ENCODE data around the gene AMZ1.
A peak's percentile ranks its signal among the peaks of the same experiment; 100 is the strongest.

Gene AMZ1

DNA sequence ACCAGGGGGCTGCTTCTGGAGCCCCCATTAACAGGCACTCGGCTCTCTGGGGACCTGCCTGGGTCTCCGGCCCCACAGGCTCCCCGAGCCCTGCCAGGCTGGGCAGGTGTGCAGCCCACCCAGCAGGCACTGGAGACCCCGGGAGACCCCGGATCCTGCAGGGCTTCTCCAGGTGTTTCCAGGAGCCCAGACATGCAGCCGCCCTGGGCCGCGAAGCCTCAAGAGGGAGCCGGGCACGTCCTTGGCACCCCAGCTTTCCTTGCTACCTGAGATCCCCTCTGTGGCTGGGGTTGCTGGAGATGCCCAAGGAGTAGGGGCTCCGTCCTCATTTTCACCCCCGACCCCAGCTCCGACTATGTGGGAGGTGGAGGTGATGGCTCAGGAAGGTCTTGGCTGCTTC lies 7.7 kb upstream of the AMZ1 start:
- Histone ChIP-seq H3K79me2 (no peaks in the 10 kb centered on the region), H3K9ac (no peak overlapping the region), H3K27ac (no peak overlapping the region), H2AFZ (no peak overlapping the region), H3K4me1 (no peaks in the 10 kb centered on the region), H3K9me3 (ENCODE audit: control insufficient read depth, low read length) (no peaks in the 10 kb centered on the region), H3K4me2 (ENCODE audit: low read length) (no peak overlapping the region), H3K27me3 (ENCODE audit: control insufficient read depth, insufficient read depth, low read length) (no peaks in the 10 kb centered on the region), H3K4me3 (ENCODE audit: low read depth, low read length) (no peak overlapping the region), H3K36me3 (ENCODE audit: control insufficient read depth, insufficient read depth, low read length) (no peaks in the 10 kb centered on the region)
- TF ChIP-seq, protein P1, sequence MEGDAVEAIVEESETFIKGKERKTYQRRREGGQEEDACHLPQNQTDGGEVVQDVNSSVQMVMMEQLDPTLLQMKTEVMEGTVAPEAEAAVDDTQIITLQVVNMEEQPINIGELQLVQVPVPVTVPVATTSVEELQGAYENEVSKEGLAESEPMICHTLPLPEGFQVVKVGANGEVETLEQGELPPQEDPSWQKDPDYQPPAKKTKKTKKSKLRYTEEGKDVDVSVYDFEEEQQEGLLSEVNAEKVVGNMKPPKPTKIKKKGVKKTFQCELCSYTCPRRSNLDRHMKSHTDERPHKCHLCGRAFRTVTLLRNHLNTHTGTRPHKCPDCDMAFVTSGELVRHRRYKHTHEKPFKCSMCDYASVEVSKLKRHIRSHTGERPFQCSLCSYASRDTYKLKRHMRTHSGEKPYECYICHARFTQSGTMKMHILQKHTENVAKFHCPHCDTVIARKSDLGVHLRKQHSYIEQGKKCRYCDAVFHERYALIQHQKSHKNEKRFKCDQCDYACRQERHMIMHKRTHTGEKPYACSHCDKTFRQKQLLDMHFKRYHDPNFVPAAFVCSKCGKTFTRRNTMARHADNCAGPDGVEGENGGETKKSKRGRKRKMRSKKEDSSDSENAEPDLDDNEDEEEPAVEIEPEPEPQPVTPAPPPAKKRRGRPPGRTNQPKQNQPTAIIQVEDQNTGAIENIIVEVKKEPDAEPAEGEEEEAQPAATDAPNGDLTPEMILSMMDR (IDR thresholded peaks at IDR 0.05) = no peak

DNA sequence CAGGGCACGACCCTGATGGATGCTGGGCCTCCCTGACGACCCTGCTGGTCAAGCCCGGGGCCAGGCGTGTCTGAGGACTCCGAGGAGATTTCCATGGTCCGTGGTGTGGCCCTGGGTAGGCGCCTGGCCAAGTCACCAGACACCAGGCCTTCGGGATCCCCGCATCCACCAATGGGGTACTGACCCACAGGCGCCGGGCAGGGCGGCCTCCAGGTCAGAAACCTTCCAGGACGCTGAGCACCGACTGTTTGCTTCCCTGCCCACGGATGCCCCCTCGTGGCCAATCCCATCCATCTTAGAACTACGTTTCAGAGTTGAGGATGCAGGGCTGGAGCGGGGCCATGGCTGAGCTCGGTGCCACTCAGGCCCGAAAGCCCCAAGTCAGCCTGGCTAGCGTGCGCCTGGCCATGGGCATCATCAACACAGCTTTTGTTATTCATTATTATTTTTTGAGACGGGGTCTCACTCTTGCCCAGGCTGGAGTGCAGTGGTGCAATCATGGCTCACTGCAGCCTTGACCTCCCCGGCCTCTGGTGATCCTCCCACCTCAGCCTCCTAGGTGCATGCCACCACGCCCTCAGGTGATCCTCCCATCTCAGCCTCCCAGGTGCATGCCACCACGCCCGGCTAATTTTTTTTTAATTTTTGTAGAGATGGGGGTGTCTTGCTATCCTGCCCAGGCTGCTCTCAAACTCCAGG lies 7.1 kb upstream of the AMZ1 start:
- Histone ChIP-seq H3K4me3 (ENCODE audit: low read depth, low read length) (no peak overlapping the region), H3K79me2 (no peaks in the 10 kb centered on the region), H3K27me3 (ENCODE audit: control insufficient read depth, insufficient read depth, low read length) (no peaks in the 10 kb centered on the region), H2AFZ (no peak overlapping the region), H3K4me1 (no peaks in the 10 kb centered on the region), H3K4me2 (ENCODE audit: low read length) (no peak overlapping the region), H3K36me3 (ENCODE audit: control insufficient read depth, insufficient read depth, low read length) (no peaks in the 10 kb centered on the region), H3K9me3 (ENCODE audit: control insufficient read depth, low read length) (no peaks in the 10 kb centered on the region), H3K9ac (no peak overlapping the region), H3K27ac (no peak overlapping the region)
- TF ChIP-seq, protein P1 (IDR thresholded peaks at IDR 0.05) = peak; percentile 71

DNA sequence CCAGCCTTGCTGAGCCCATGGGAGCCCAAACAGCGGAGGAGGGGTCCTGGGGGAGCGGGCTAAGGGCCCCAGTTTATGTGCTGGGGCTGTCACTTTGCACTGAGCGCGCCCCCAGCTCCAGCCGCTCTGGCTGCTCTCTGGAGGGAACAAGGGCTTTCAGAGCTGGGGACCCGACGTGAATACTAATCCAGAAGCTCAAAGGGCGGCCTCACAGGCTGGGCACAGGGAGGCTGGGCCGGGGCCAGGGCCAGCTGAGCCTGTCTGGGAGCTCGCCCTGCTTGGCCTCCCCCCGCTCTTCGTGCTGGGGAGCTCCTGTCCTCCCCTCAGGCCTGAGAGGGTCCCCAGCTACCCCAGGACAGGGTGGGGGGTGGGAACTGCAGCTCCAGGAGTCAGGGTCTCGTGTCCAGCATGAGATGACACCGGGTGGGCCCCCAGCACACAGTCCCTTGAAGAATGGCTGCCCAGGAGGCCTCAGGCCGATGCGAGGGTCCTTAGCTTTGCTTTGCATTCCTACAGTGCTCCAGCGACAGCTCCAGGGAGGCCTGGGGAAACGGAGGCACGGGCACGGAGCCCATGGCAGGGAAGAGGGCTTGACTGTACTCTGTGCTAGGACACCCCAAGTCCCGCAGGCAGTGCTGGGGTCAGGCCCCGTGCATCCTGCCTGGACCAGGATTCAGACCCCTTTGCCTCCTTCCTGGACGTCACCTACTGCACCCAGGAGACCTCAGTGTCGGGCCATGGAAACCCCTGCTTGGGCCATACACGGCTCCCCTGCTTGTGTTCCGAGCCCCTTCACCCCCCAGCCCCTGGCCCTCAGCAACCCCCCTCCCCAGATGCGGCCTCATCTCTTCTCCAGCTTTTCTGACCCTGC lies 5.8 kb upstream of the AMZ1 start:
- Histone ChIP-seq H2AFZ (no peak overlapping the region), H3K9me3 (ENCODE audit: control insufficient read depth, low read length) (no peaks in the 10 kb centered on the region), H3K4me3 (ENCODE audit: low read depth, low read length) (no peak overlapping the region), H3K27me3 (ENCODE audit: control insufficient read depth, insufficient read depth, low read length) (no peaks in the 10 kb centered on the region), H3K27ac (no peak overlapping the region), H3K36me3 (ENCODE audit: control insufficient read depth, insufficient read depth, low read length) (no peaks in the 10 kb centered on the region), H3K4me2 (ENCODE audit: low read length) (no peak overlapping the region), H3K4me1 (no peaks in the 10 kb centered on the region), H3K79me2 (no peaks in the 10 kb centered on the region), H3K9ac (no peak overlapping the region)
- TF ChIP-seq, protein P1 (IDR thresholded peaks at IDR 0.05) = no peak

DNA sequence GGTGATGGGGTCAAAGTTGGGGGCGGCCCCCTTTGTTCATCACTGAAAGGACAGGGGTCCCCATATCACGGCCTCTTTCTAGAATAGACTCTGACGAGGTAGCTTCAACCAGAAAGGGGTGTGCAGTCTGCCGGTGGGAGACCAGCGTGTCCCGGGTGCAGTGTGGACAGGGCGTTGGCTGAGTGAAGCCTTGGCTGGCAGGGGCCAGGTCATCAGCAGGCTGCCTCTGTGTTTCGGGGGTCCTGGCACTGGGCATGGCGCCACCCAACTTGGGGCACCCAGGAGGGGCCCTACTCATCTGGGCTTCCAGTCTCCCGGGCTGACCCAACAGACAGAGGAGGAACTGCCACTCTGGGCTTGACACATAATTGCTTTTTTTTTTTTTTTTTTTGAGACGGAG lies 3.5 kb upstream of the AMZ1 start:
- Histone ChIP-seq H3K4me1 (no peaks in the 10 kb centered on the region), H3K9me3 (ENCODE audit: control insufficient read depth, low read length) (no peaks in the 10 kb centered on the region), H3K36me3 (ENCODE audit: control insufficient read depth, insufficient read depth, low read length) (no peaks in the 10 kb centered on the region), H3K4me2 (ENCODE audit: low read length) (no peak overlapping the region), H3K27ac (no peak overlapping the region), H3K27me3 (ENCODE audit: control insufficient read depth, insufficient read depth, low read length) (peaks cover 4% of the 10 kb centered on the region), H3K79me2 (no peaks in the 10 kb centered on the region), H3K4me3 (ENCODE audit: low read depth, low read length) (no peak overlapping the region), H2AFZ (no peak overlapping the region), H3K9ac (no peak overlapping the region)
- TF ChIP-seq, protein P1 (IDR thresholded peaks at IDR 0.05) = no peak
